Fibroblast of lung (primary cell): ENCODE measurements around the gene GNL1. TPM values are rescaled to one million over a fixed set of nuclear protein-coding genes. Genes with fewer than 3 reads are reported as not detected.
"Not testable (repeated sequence)": the region's sequence is repeated elsewhere in the genome, so short reads cannot be mapped to it uniquely, and the experiment has no call there.

Source experiments
- DNase-seq, 2 donors: peaks; one replicate each; pipeline versions ENCODE4 v3.0.0 to v3.0.0-alpha.2; 2010; ENCODE audit warnings: low read depth in 2 of 2
- H2AFZ ChIP-seq: 2 replicates; pipeline ENCODE4 v1.5.1; 2012; ENCODE audit warnings: low read length, control low read depth, inconsistent platforms
- H3K27ac ChIP-seq: 2 replicates; pipeline ENCODE4 v1.5.1; 2011; ENCODE audit warnings: low read length, control low read depth; ENCODE audit not compliant: insufficient read depth
- H3K27me3 ChIP-seq: 2 replicates; pipeline ENCODE4 v1.5.1; 2011; ENCODE audit warnings: mild to moderate bottlenecking, low read length; ENCODE audit not compliant: control insufficient read depth, insufficient read depth
- H3K36me3 ChIP-seq: 2 replicates; pipeline ENCODE4 v1.5.1; 2011; ENCODE audit warnings: low read length; ENCODE audit not compliant: control insufficient read depth, insufficient read depth
- H3K4me1 ChIP-seq: 2 replicates; pipeline ENCODE4 v1.5.1; 2011; ENCODE audit warnings: low read length; ENCODE audit not compliant: control insufficient read depth, insufficient read depth; ENCODE audit errors: extremely low read depth
- H3K4me2 ChIP-seq: 2 replicates; pipeline ENCODE4 v1.5.1; 2011; ENCODE audit warnings: low read length, control low read depth; ENCODE audit not compliant: insufficient read depth; ENCODE audit errors: extremely low read depth
- H3K4me3 ChIP-seq, 4 experiments: fragments of 200-600 bp in 1 of 4; sonication (generic) in 1 of 4; replicated peaks in 1 of 4; 2 replicates each; pipeline ENCODE4 v1.5.1; 2011 to 2016; ENCODE audit warnings: low read length in 4 of 4, low read depth in 3 of 4, mild to moderate bottlenecking in 3 of 4, control low read depth in 2 of 4, inconsistent platforms in 1 of 4, mixed read lengths in 1 of 4; ENCODE audit not compliant: insufficient read depth in 1 of 4; ENCODE audit errors: control extremely low read depth in 1 of 4
- H3K79me2 ChIP-seq: 2 replicates; pipeline ENCODE4 v1.5.1; 2012; ENCODE audit warnings: mild to moderate bottlenecking, low read length, inconsistent platforms; ENCODE audit not compliant: control insufficient read depth, insufficient read depth
- H3K9ac ChIP-seq: 2 replicates; pipeline ENCODE4 v1.5.1; 2011; ENCODE audit warnings: mild to moderate bottlenecking, low read length, control low read depth; ENCODE audit not compliant: insufficient read depth
- H3K9me3 ChIP-seq: 2 replicates; pipeline ENCODE4 v1.5.1; 2012; ENCODE audit warnings: low read depth, low read length; ENCODE audit not compliant: control insufficient read depth, insufficient read depth
- H4K20me1 ChIP-seq: 2 replicates; pipeline ENCODE4 v1.5.1; 2011; ENCODE audit warnings: low read length; ENCODE audit not compliant: control insufficient read depth, insufficient read depth; ENCODE audit errors: extremely low read depth
- EZH2 ChIP-seq: IDR thresholded peaks from 2 replicates; pipeline ENCODE4 v1.5.1; 2012; ENCODE audit warnings: low read length, control low read depth, mild to moderate bottlenecking; ENCODE audit errors: missing control alignments
- polyA plus RNA-seq, 2 donors: library from polyadenylated mRNA; depleted of rRNA in 1 of 2; stranded (reverse) in 1 of 2; unstranded in 1 of 2; fragments of >200 nt; gene quantifications; 2 replicates each; pipeline ENCODE4 v1.2.1, GENCODE V29; 2011 to 2012; ENCODE audit warnings: missing spikeins in 1 of 2
- total RNA-seq: library from RNA; depleted of rRNA; stranded (reverse); fragments of >200 nt; gene quantifications from 2 replicates; pipeline ENCODE4 v1.2.1, GENCODE V29; 2014
- TF ChIP-seq, protein P1 (sequence below), 2 donors: IDR thresholded peaks in 1 of 2; conservative IDR thresholded peaks in 1 of 2; 1 replicate in 1 of 2; 2 replicates in 1 of 2; pipeline ENCODE4 v1.5.1; 2011 to 2012; ENCODE audit warnings: low read length in 2 of 2, control low read depth in 1 of 2, inconsistent platforms in 1 of 2, low read depth in 1 of 2, mild to moderate bottlenecking in 1 of 2

GNL1 gene
- total and polyA plus RNA-seq, 2 donors (not counting 1 experiment from before 2014, with no cell fraction given): 33.4 to 67.0 TPM

DNA sequence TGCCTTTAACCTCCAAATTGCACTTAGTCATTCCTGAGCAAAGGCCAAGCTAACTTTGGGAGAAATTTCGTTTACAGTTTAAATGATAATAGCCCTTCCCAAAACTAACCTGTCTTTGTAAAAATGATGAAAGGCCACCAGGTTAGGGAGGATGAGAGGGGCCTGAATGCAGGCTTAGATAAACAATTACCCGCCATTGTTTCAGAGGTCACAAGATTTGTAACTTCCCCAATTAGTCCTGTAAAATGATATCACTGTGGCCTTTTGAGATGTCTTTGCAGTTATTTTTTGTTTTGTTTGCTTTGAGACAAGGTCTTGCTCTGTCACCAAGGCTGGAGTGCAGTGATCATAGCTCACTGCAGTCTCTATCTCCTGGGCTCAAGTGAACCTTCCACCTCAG lies 26.3 kb downstream of the GNL1 start:
- Histone ChIP-seq H3K4me2 (no peak overlapping the region), H3K9me3 (no peaks in the 10 kb centered on the region), H4K20me1 (no peaks in the 10 kb centered on the region), H2AFZ (no peak overlapping the region), H3K27ac (no peak overlapping the region), H3K27me3 (no peaks in the 10 kb centered on the region), H3K4me3 (no peak overlapping the region), H3K36me3 (no peaks in the 10 kb centered on the region), H3K9ac (no peak overlapping the region), H3K4me1 (peaks cover 2% of the 10 kb centered on the region), H3K79me2 (no peaks in the 10 kb centered on the region)
- no peak for DNase-seq
- no peak for TF ChIP-seq EZH2
- TF ChIP-seq, protein P1, sequence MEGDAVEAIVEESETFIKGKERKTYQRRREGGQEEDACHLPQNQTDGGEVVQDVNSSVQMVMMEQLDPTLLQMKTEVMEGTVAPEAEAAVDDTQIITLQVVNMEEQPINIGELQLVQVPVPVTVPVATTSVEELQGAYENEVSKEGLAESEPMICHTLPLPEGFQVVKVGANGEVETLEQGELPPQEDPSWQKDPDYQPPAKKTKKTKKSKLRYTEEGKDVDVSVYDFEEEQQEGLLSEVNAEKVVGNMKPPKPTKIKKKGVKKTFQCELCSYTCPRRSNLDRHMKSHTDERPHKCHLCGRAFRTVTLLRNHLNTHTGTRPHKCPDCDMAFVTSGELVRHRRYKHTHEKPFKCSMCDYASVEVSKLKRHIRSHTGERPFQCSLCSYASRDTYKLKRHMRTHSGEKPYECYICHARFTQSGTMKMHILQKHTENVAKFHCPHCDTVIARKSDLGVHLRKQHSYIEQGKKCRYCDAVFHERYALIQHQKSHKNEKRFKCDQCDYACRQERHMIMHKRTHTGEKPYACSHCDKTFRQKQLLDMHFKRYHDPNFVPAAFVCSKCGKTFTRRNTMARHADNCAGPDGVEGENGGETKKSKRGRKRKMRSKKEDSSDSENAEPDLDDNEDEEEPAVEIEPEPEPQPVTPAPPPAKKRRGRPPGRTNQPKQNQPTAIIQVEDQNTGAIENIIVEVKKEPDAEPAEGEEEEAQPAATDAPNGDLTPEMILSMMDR (conservative IDR thresholded peaks at IDR 0.05 in 1 of 2, IDR thresholded peaks at IDR 0.05 in 1 of 2; ENCODE audit: low read depth in 1 of 2, low read length in 2 of 2): no peak

DNA sequence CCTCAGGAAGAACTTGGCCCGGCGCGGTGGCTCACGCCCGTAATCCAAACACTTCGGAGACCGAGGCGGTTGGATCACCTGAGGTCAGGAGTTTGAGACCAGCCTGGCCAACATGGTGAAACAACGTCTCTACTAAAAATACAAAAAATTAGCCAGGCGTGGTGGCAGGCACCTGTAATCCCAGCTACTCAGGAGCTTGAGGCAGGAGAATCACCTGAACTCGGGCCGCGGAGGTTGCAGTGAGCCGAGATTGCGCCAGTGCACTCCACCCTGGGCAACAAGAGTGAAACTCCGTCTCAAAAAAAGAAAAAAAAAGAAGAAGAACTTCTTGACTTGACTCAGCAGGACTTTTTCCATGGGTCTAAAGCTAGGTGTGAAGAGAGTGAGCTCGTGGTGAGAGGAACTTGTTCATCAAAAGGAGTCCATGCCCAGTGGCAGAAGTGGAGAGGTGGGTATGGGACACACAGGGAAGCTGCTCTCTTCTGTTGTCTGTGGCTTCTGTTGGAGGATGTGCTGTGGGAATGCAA lies 26.9 kb downstream of the GNL1 start:
- H3K27me3 ChIP-seq, H2AFZ ChIP-seq, H3K79me2 ChIP-seq, H3K4me2 ChIP-seq, H3K36me3 ChIP-seq, DNase-seq, H4K20me1 ChIP-seq, H3K9me3 ChIP-seq, H3K4me3 ChIP-seq, H3K9ac ChIP-seq, H3K4me1 ChIP-seq, H3K27ac ChIP-seq: not testable (repeated sequence)

DNA sequence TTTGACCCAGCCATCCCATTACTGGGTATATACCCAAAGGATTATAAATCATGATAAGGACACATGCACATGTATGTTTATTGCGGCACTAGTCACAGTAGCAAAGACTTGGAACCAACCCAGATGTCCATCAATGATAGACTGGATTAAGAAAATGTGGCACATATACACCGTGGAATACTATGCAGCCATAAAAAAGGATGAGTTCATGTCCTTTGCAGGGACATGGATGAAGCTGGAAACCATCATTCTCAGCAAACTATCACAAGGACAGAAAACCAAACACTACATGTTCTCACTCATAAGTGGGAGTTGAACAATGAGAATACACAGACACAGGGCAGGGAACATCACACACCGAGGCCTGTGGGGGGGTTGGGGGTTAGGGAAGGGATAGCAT lies 29.8 kb downstream of the GNL1 start:
- not testable (repeated sequence) for H4K20me1 ChIP-seq, H3K4me3 ChIP-seq, H3K27ac ChIP-seq, H3K36me3 ChIP-seq, H2AFZ ChIP-seq, H3K9me3 ChIP-seq, DNase-seq, H3K4me1 ChIP-seq, H3K79me2 ChIP-seq, H3K4me2 ChIP-seq, H3K27me3 ChIP-seq, H3K9ac ChIP-seq

DNA sequence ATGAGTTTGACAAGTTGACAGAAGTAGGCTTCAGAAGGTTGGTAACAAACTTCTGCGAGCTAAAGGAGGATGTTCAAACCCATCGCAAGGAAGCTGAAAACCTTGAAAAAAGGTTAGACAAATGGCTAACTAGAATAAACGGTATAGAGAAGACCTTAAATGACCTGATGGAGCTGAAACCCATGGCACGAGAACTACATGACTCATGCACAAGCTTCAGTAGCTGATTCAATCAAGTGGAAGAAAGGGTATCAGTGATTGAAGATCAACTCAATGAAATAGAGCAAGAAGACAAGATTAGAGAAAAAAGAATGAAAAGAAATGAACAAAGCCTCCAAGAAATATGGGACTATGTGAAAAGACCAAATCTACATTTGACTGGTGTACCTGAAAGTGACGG lies 34.3 kb downstream of the GNL1 start:
- not testable (repeated sequence) for H3K27me3 ChIP-seq, H3K9me3 ChIP-seq, H3K4me1 ChIP-seq, H3K9ac ChIP-seq, H3K36me3 ChIP-seq, H2AFZ ChIP-seq, H3K4me2 ChIP-seq, H3K27ac ChIP-seq, H4K20me1 ChIP-seq, H3K79me2 ChIP-seq, H3K4me3 ChIP-seq
- DNase-seq: peak in 1 of 2 donors; percentile 20

DNA sequence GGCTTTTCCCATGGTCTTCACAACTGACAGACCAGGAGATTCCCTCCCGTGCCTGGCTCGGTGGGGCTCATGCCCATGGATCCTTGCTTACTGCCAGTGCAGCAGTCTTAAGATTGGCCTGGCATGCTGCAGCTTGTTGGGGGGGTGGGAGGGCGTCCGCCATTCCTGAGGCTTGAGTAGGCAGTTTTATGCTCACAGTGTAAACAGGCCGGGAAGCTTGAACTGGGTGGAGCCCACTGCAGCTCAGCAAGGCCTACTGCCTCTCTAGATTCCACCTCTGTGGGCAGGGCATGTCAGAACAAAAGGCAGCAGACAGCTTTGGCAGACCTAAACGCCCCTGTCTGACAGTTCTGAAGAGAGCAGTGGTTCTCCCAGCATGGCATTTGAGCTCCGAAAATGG lies 35.2 kb downstream of the GNL1 start:
- not testable (repeated sequence) for H3K27ac ChIP-seq, H3K9ac ChIP-seq, H3K27me3 ChIP-seq, H3K79me2 ChIP-seq, H3K9me3 ChIP-seq, H4K20me1 ChIP-seq, H3K4me1 ChIP-seq, H2AFZ ChIP-seq, H3K4me3 ChIP-seq, H3K4me2 ChIP-seq, H3K36me3 ChIP-seq
- peak; percentile 63 to 72 for DNase-seq
